ENCODE measurements around the gene TTL. TPM values are rescaled to one million over a fixed set of nuclear protein-coding genes. Genes with fewer than 3 reads are reported as not detected.

The TTL gene
- total and polyA plus RNA-seq, 2 of the 13 experiments (the other 11 are each of a cell fraction or from before 2014, with no cell fraction given), result 19.0 to 59.8 TPM

- TF ChIP-seq CCAR2 (optimal IDR thresholded peaks at IDR 0.05; ENCODE audit: low read depth, low read length) (no peak), BATF2 (CRISPR knock-in tag; IDR thresholded peaks at IDR 0.05) (no peak), MBD4 (IDR thresholded peaks at IDR 0.05; ENCODE audit: borderline replicate concordance, low read length) (no peak), ZNF839 (CRISPR knock-in tag; IDR thresholded peaks at IDR 0.05; ENCODE audit: borderline replicate concordance) (no peak), ZNF75D (CRISPR knock-in tag; IDR thresholded peaks at IDR 0.05; ENCODE audit: borderline replicate concordance) (no peak), NFKBIZ (CRISPR knock-in tag; IDR thresholded peaks at IDR 0.05) (no peak), HOXA9 (CRISPR knock-in tag; IDR thresholded peaks at IDR 0.05; ENCODE audit: borderline replicate concordance) (no peak), PHB2 (IDR thresholded peaks at IDR 0.05; ENCODE audit: partially characterized antibody) (no peak), SNRNP70 (IDR thresholded peaks at IDR 0.05; ENCODE audit: low read depth, low read length) (no peak), RNF219 (CRISPR knock-in tag; IDR thresholded peaks at IDR 0.05) (no peak), PHF21A (CRISPR knock-in tag; IDR thresholded peaks at IDR 0.05) (no peak), KAT7 (CRISPR knock-in tag; IDR thresholded peaks at IDR 0.05; ENCODE audit: borderline replicate concordance) (no peak), SATB2 (CRISPR knock-in tag; IDR thresholded peaks at IDR 0.05) (no peak), AGO2 (optimal IDR thresholded peaks at IDR 0.05; ENCODE audit: low read depth, low read length) (no peak), TFAP4 (IDR thresholded peaks at IDR 0.05; ENCODE audit: borderline replicate concordance, low read depth) (no peak), HOXA7 (CRISPR knock-in tag; IDR thresholded peaks at IDR 0.05) (no peak), MXD4 (CRISPR knock-in tag; IDR thresholded peaks at IDR 0.05) (no peak)
- TF ChIP-seq, protein P1, sequence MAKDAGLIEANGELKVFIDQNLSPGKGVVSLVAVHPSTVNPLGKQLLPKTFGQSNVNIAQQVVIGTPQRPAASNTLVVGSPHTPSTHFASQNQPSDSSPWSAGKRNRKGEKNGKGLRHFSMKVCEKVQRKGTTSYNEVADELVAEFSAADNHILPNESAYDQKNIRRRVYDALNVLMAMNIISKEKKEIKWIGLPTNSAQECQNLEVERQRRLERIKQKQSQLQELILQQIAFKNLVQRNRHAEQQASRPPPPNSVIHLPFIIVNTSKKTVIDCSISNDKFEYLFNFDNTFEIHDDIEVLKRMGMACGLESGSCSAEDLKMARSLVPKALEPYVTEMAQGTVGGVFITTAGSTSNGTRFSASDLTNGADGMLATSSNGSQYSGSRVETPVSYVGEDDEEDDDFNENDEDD (CRISPR knock-in tag; IDR thresholded peaks at IDR 0.05; ENCODE audit: borderline replicate concordance), result no peak
- TF ChIP-seq, protein P2, sequence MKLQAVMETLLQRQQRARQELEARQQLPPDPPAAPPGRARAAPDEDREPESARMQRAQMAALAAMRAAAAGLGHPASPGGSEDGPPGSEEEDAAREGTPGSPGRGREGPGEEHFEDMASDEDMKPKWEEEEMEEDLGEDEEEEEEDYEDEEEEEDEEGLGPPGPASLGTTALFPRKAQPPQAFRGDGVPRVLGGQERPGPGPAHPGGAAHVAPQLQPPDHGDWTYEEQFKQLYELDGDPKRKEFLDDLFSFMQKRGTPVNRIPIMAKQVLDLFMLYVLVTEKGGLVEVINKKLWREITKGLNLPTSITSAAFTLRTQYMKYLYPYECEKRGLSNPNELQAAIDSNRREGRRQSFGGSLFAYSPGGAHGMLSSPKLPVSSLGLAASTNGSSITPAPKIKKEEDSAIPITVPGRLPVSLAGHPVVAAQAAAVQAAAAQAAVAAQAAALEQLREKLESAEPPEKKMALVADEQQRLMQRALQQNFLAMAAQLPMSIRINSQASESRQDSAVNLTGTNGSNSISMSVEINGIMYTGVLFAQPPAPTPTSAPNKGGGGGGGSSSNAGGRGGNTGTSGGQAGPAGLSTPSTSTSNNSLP (IDR thresholded peaks at IDR 0.05; ENCODE audit: low read depth, low read length), result no peak
- TF ChIP-seq, protein P3, sequence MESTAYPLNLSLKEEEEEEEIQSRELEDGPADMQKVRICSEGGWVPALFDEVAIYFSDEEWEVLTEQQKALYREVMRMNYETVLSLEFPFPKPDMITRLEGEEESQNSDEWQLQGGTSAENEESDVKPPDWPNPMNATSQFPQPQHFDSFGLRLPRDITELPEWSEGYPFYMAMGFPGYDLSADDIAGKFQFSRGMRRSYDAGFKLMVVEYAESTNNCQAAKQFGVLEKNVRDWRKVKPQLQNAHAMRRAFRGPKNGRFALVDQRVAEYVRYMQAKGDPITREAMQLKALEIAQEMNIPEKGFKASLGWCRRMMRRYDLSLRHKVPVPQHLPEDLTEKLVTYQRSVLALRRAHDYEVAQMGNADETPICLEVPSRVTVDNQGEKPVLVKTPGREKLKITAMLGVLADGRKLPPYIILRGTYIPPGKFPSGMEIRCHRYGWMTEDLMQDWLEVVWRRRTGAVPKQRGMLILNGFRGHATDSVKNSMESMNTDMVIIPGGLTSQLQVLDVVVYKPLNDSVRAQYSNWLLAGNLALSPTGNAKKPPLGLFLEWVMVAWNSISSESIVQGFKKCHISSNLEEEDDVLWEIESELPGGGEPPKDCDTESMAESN (CRISPR knock-in tag; conservative IDR thresholded peaks at IDR 0.05), result no peak
Measured at GRCh38 chr2:112542984-112543661, 61.2 kb downstream of the TTL start (continued).
